ENCODE measurements around the gene KL.

Gene KL

GRCh38 chr13:33040090-33040489 lies 23.9 kb downstream of the KL start:
- no peak for DNase-seq

- DNase-seq = no peak
These were observed 29.8 kb downstream of the KL start for GRCh38 chr13:33045851-33046592.

- no peak for DNase-seq
These were observed 33.9 kb downstream of the KL start for GRCh38 chr13:33050161-33050560.

GRCh38 chr13:33051632-33052031 lies 35.4 kb downstream of the KL start:
- no peak for DNase-seq

- no peak for DNase-seq
These were observed 36.5 kb downstream of the KL start for GRCh38 chr13:33052506-33053280.

GRCh38 chr13:33053397-33054066 lies 37.3 kb downstream of the KL start:
- DNase-seq = no peak

GRCh38 chr13:33057019-33057780 lies 41.0 kb downstream of the KL start:
- DNase-seq = no peak

- no peak for DNase-seq
These were observed 42.6 kb downstream of the KL start for GRCh38 chr13:33058776-33059327.

- no peak for DNase-seq
These were observed 44.6 kb downstream of the KL start for GRCh38 chr13:33060815-33061214.

GRCh38 chr13:33066329-33066728 lies 50.1 kb downstream of the KL start:
- DNase-seq = no peak

GRCh38 chr13:33069365-33069764 lies 53.1 kb downstream of the KL start:
- DNase-seq = no peak

GRCh38 chr13:33070713-33071112 lies 54.5 kb downstream of the KL start:
- DNase-seq = no peak

- no peak for DNase-seq
These were observed 56.1 kb downstream of the KL start for GRCh38 chr13:33072282-33072681.

GRCh38 chr13:33072759-33073158 lies 56.5 kb downstream of the KL start:
- DNase-seq = no peak

- no peak for DNase-seq
These were observed 57.1 kb downstream of the KL start for GRCh38 chr13:33073338-33073737.

GRCh38 chr13:33076001-33076992 lies 60.1 kb downstream of the KL start:
- DNase-seq = no peak

GRCh38 chr13:33078263-33078662 lies 62.0 kb downstream of the KL start:
- DNase-seq = no peak

- no peak for DNase-seq
These were observed 63.7 kb downstream of the KL start for GRCh38 chr13:33079960-33080359.

- DNase-seq = no peak
These were observed 64.9 kb downstream of the KL start for GRCh38 chr13:33080972-33081590.

GRCh38 chr13:33081666-33082065 lies 65.4 kb downstream of the KL start:
- no peak for DNase-seq

- DNase-seq = no peak
These were observed 66.8 kb downstream of the KL start for GRCh38 chr13:33083054-33083453.
